HG03045 (cell line): ENCODE measurements around the gene SS18.

Experiments
- ATAC-seq: cut with Tn5 transposase; IDR thresholded peaks from one replicate; pipeline ENCODE4 v1.9.1; 2021; ENCODE audit warnings: mild to moderate bottlenecking, moderate library complexity; ENCODE audit not compliant: unreplicated experiment

Gene SS18

GRCh38 chr18:26074246-26074645, 16.2 kb downstream of the SS18 start:
- ATAC-seq = no peak

GRCh38 chr18:26073758-26074157, 16.7 kb downstream of the SS18 start:
- no peak for ATAC-seq

GRCh38 chr18:26071725-26072124, 18.7 kb downstream of the SS18 start:
- ATAC-seq = no peak

GRCh38 chr18:26071020-26071419, 19.4 kb downstream of the SS18 start:
- no peak for ATAC-seq

- no peak for ATAC-seq
These were observed 31.1 kb downstream of the SS18 start for GRCh38 chr18:26059357-26059756.

- ATAC-seq = no peak
These were observed 33.1 kb downstream of the SS18 start for GRCh38 chr18:26057344-26057773.

- ATAC-seq = no peak
These were observed 34.1 kb downstream of the SS18 start for GRCh38 chr18:26056291-26056690.

GRCh38 chr18:26052505-26052904, 37.9 kb downstream of the SS18 start:
- ATAC-seq = no peak

- ATAC-seq = no peak
These were observed 38.6 kb downstream of the SS18 start for GRCh38 chr18:26051843-26052242.

GRCh38 chr18:26046419-26047077, 43.9 kb downstream of the SS18 start:
- no peak for ATAC-seq

- no peak for ATAC-seq
These were observed 45.6 kb downstream of the SS18 start for GRCh38 chr18:26044807-26045206.

- no peak for ATAC-seq
These were observed 50.3 kb downstream of the SS18 start for GRCh38 chr18:26040051-26040656.

GRCh38 chr18:26039203-26039602, 51.2 kb downstream of the SS18 start:
- ATAC-seq = no peak

GRCh38 chr18:26036635-26037034, 53.8 kb downstream of the SS18 start:
- no peak for ATAC-seq

- ATAC-seq = no peak
These were observed 55.4 kb downstream of the SS18 start for GRCh38 chr18:26034850-26035497.

- no peak for ATAC-seq
These were observed 67.8 kb downstream of the SS18 start for GRCh38 chr18:26022585-26022984.

- ATAC-seq = no peak
These were observed 69.2 kb downstream of the SS18 start for GRCh38 chr18:26021061-26021754.

GRCh38 chr18:26017929-26018328, 72.5 kb downstream of the SS18 start:
- no peak for ATAC-seq

GRCh38 chr18:26014462-26014861, 76.0 kb downstream of the SS18 start:
- ATAC-seq = no peak

GRCh38 chr18:26008619-26009018, 81.8 kb downstream of the SS18 start:
- no peak for ATAC-seq

GRCh38 chr18:26008096-26008495, 82.3 kb downstream of the SS18 start:
- ATAC-seq = no peak

GRCh38 chr18:26005950-26006349, 84.5 kb downstream of the SS18 start:
- ATAC-seq = no peak
